Erythroblast (primary cell): Measurements from ENCODE around the gene PRPF31.

Experiments used
- GATA1 ChIP-seq: IDR thresholded peaks from 2 replicates; pipeline ENCODE4 v1.6.1; 2011; ENCODE audit warnings: low read depth, mild to moderate bottlenecking, control low read depth, low read length, moderate library complexity
- POLR2A ChIP-seq: IDR thresholded peaks from 2 replicates; pipeline ENCODE4 v1.6.1; 2011; ENCODE audit warnings: mild to moderate bottlenecking, low read length

GRCh38 chr19:54155694-54156093 lies 40.1 kb downstream of the PRPF31 start:
- TF ChIP-seq POLR2A (no peak), GATA1 (no peak)
